OCI-LY7 (cell line): ENCODE data around the gene PNLDC1. TPM values are rescaled to one million over a fixed set of nuclear protein-coding genes. Genes with fewer than 3 reads are reported as not detected.

ENCODE experiments used
- BruUV-seq: library from RNA; stranded (reverse); fragments of 400-500 nt; replicated peaks from 2 replicates; lab custom pipeline; 2021; lab: Mats Ljungman, UMichigan
- CTCF ChIA-PET: fragments of 300-600 bp; sonication (Branson Sonifier 250); formaldehyde crosslinking; loops from one replicate; lab custom pipeline; 2022; ENCODE audit warnings: antibody characterized with exemption; ENCODE audit not compliant: unreplicated experiment; lab: Charles Lee
- POLR2A ChIA-PET: fragments of 300-600 bp; sonication (Branson Sonifier 250); formaldehyde crosslinking; loops from one replicate; lab custom pipeline; 2022; ENCODE audit warnings: antibody characterized with exemption; lab: Charles Lee
- DNase-seq: peaks from one replicate; pipeline ENCODE4 v3.0.0-alpha.2; 2015; ENCODE audit warnings: low spot score
- H2AFZ ChIP-seq: fragments of 200-600 bp; sonication (generic), shearing (Covaris generic); 2 replicates; pipeline ENCODE4 v1.6.1; 2014; ENCODE audit warnings: mild to moderate bottlenecking, antibody characterized with exemption, low read length, moderate library complexity
- H3K27ac ChIP-seq: fragments of 200-600 bp; sonication (generic); 2 replicates; pipeline ENCODE4 v1.5.1; 2014; ENCODE audit warnings: mixed run types, low read depth, mild to moderate bottlenecking, moderate library complexity, low read length, inconsistent platforms; ENCODE audit not compliant: poor library complexity, severe bottlenecking
- H3K36me3 ChIP-seq: fragments of 200-600 bp; sonication (generic); 2 replicates; pipeline ENCODE4 v1.6.1; 2014; ENCODE audit warnings: mild to moderate bottlenecking, antibody characterized with exemption, low read length, moderate library complexity, mixed read lengths; ENCODE audit not compliant: insufficient read depth
- H3K4me1 ChIP-seq: fragments of 200-600 bp; sonication (generic); 2 replicates; pipeline ENCODE4 v1.5.1; 2014; ENCODE audit warnings: mild to moderate bottlenecking, low read length; ENCODE audit not compliant: insufficient read depth, poor library complexity, severe bottlenecking
- H3K4me2 ChIP-seq: fragments of 200-600 bp; sonication (generic); 2 replicates; pipeline ENCODE4 v1.6.1; 2014; ENCODE audit warnings: mild to moderate bottlenecking, low read length
- H3K4me3 ChIP-seq: fragments of 200-600 bp; sonication (generic); 2 replicates; pipeline ENCODE4 v1.5.1; 2014; ENCODE audit warnings: mild to moderate bottlenecking, low read depth, low read length; ENCODE audit not compliant: poor library complexity, severe bottlenecking
- H3K79me2 ChIP-seq: fragments of 200-600 bp; sonication (generic); 2 replicates; pipeline ENCODE4 v1.6.1; 2016; ENCODE audit warnings: low read depth, mild to moderate bottlenecking, low read length, moderate library complexity, mixed read lengths; ENCODE audit not compliant: insufficient read depth
- H3K9me2 ChIP-seq: fragments of 200-600 bp; sonication (generic); 2 replicates; pipeline ENCODE4 v1.6.1; 2016; ENCODE audit warnings: mild to moderate bottlenecking, low read length, mixed read lengths; ENCODE audit not compliant: insufficient read depth
- H3K9me3 ChIP-seq: fragments of 200-600 bp; sonication (generic); 2 replicates; pipeline ENCODE4 v1.6.1; 2014; ENCODE audit warnings: mild to moderate bottlenecking, mixed run types, low read length, mixed read lengths
- H4K20me1 ChIP-seq: fragments of 200-600 bp; sonication (generic); 2 replicates; pipeline ENCODE4 v1.6.1; 2014; ENCODE audit warnings: mild to moderate bottlenecking, antibody characterized with exemption, low read length, moderate library complexity, mixed read lengths; ENCODE audit not compliant: insufficient read depth
- EZH2phosphoT487 ChIP-seq: fragments of 200-600 bp; sonication (generic); IDR thresholded peaks from 2 replicates; pipeline ENCODE4 v1.6.1; 2018; ENCODE audit warnings: low read depth, borderline replicate concordance, mild to moderate bottlenecking, mixed run types, antibody characterized with exemption, low read length, moderate library complexity, mixed read lengths
- intact Hi-C: fragments of 100-400 bp; cut with micrococcal nuclease; formaldehyde crosslinking; loops from one replicate; pipeline ENCODE4 v1.10.0; 2022; ENCODE audit not compliant: unreplicated experiment
- total RNA-seq, 2 experiments: library from RNA; depleted of rRNA in 1 of 2; stranded (reverse); fragments of >200 nt in 1 of 2; shearing (Covaris generic) in 1 of 2; gene quantifications; 2 replicates each; pipeline ENCODE4 v1.2.3, GENCODE V29; 2014 to 2022
- TF ChIP-seq, protein P1 (sequence below): fragments of 200-600 bp; sonication (generic); conservative IDR thresholded peaks from 2 replicates; pipeline ENCODE4 v1.5.1; 2014; ENCODE audit warnings: mild to moderate bottlenecking, antibody characterized with exemption, low read length, moderate library complexity, mixed read lengths

The PNLDC1 gene
- total RNA-seq, 2 experiments from 2014 or later: not detected

DNA sequence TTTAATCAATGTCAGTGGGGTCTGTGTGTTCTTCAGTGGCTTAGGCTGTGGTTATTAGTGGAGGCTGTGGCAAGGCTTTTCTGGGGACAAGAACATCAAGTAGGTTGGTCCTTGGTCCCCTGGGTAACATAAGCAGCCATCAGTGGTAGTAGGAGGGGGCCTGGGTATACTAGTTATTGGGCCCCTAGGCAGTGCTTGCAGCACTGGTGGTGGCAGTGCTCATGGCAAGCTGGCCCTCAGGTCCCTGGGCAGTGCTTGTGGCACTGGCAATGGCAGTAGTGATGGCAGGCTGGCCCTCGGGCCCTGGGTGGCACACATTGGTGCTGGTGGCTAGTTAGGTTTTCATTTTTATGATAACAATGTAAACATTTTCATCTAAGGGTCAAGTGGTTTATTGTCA, 58.2 kb downstream of the PNLDC1 start:
- BruUV-seq: no TSS peak
- Histone ChIP-seq H3K4me2 (no peak overlapping the region), H4K20me1 (no peaks in the 10 kb centered on the region), H3K27ac (no peak overlapping the region), H3K79me2 (no peaks in the 10 kb centered on the region), H3K9me2 (no peaks in the 10 kb centered on the region), H3K9me3 (no peaks in the 10 kb centered on the region), H2AFZ (no peak overlapping the region), H3K4me1 (peaks cover 8% of the 10 kb centered on the region), H3K36me3 (no peaks in the 10 kb centered on the region), H3K4me3 (no peak overlapping the region)
- no peak for DNase-seq
- intact Hi-C loops: no loop called here
- TF ChIP-seq, protein P1, sequence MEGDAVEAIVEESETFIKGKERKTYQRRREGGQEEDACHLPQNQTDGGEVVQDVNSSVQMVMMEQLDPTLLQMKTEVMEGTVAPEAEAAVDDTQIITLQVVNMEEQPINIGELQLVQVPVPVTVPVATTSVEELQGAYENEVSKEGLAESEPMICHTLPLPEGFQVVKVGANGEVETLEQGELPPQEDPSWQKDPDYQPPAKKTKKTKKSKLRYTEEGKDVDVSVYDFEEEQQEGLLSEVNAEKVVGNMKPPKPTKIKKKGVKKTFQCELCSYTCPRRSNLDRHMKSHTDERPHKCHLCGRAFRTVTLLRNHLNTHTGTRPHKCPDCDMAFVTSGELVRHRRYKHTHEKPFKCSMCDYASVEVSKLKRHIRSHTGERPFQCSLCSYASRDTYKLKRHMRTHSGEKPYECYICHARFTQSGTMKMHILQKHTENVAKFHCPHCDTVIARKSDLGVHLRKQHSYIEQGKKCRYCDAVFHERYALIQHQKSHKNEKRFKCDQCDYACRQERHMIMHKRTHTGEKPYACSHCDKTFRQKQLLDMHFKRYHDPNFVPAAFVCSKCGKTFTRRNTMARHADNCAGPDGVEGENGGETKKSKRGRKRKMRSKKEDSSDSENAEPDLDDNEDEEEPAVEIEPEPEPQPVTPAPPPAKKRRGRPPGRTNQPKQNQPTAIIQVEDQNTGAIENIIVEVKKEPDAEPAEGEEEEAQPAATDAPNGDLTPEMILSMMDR: no peak
- TF ChIP-seq EZH2phosphoT487: no peak
- POLR2A ChIA-PET: no interaction called here
- CTCF ChIA-PET: no interaction called here

DNA sequence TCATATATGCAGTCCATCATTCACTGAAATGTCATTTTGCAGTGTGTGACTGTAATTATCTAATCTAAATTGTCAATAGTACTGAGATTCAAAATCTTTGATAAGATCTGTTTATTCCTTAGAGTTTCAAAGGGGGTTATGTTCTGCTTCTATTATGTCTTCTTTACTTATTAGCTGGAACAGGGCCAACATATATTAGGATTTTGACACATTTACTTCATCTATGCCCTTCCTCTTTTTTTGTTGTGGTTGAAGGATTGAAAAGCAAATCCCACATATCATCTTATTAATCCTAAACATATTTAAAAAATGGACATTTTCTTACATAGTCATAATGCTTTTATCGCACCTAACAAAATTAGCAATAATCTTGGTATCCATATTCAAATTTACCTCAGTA, 60.4 kb downstream of the PNLDC1 start:
- intact Hi-C loops: loop anchor here (5.0 kb wide), 1 partner anchor 82 kb away; no protein-coding TSS in a partner anchor
- TF ChIP-seq, protein P1: no peak
- no peak for TF ChIP-seq EZH2phosphoT487
- Histone ChIP-seq H2AFZ (no peak overlapping the region), H4K20me1 (no peaks in the 10 kb centered on the region), H3K36me3 (no peaks in the 10 kb centered on the region), H3K27ac (no peak overlapping the region), H3K79me2 (no peaks in the 10 kb centered on the region), H3K9me2 (no peaks in the 10 kb centered on the region), H3K4me1 (peaks cover 8% of the 10 kb centered on the region), H3K9me3 (no peaks in the 10 kb centered on the region), H3K4me2 (no peak overlapping the region), H3K4me3 (no peak overlapping the region)
- CTCF ChIA-PET: no interaction called here
- BruUV-seq: no TSS peak
- POLR2A ChIA-PET: interaction anchor here (0.7 kb wide), 1 partner anchor 469 kb away, joined by 3 read pairs; no protein-coding TSS in a partner anchor
- no peak for DNase-seq

DNA sequence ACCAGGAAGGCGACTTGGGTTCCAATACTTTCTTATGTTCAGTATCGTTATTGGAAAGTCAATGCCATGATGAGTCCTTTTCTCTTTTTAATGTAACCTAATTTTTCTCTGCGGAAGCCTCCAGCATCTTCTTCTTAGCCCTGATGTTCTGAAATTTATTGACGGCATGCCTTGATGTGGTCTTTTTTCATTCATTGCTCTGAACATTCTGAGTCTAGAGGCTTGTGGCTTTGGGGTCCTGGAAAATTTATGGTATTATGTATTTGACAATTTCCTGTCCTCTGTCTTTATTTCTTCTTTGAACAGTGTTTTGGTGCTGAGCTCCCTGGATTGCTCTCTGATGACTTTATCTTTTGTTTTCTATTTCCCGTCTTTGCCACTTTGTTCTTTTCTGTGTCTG, 62.0 kb downstream of the PNLDC1 start:
- intact Hi-C loops: loop anchor here (2.0 to 5.0 kb wide), 2 partner anchors 80 to 241 kb away; no protein-coding TSS in a partner anchor
- no peak overlapping the region for H3K4me2 ChIP-seq
- DNase-seq: no peak
- POLR2A ChIA-PET: no interaction called here
- BruUV-seq: no TSS peak
- no peaks in the 10 kb centered on the region for H3K79me2 ChIP-seq
- H3K27ac ChIP-seq: no peak overlapping the region
- H2AFZ ChIP-seq: no peak overlapping the region
- H3K9me2 ChIP-seq: no peaks in the 10 kb centered on the region
- no peak overlapping the region for H3K4me3 ChIP-seq
- no peaks in the 10 kb centered on the region for H3K9me3 ChIP-seq
- CTCF ChIA-PET: no interaction called here
- H3K4me1 ChIP-seq: peaks cover 8% of the 10 kb centered on the region
- H4K20me1 ChIP-seq: no peaks in the 10 kb centered on the region
- no peaks in the 10 kb centered on the region for H3K36me3 ChIP-seq
- no peak for TF ChIP-seq EZH2phosphoT487
- TF ChIP-seq, protein P1: no peak
